ENCODE measurements around the gene MAPK4.

MAPK4 gene

GRCh38 chr18:50750546-50750945 is 190.7 kb downstream of the MAPK4 start:
- peaks cover 2% of the 10 kb centered on the region; the same call in 1 of the 2 replicates for H3K4me1 ChIP-seq (ENCODE audit: control insufficient read depth, insufficient read depth, low read length)
- no peaks in the 10 kb centered on the region for H3K36me3 ChIP-seq (ENCODE audit: control insufficient read depth in 2 of 2, insufficient read depth in 1 of 2, low read length in 2 of 2)
- no peak overlapping the region for H3K27ac ChIP-seq (ENCODE audit: extremely low read depth, low read depth, low read length)
- TF ChIP-seq IKZF3 (tag by site-specific recombination; IDR thresholded peaks at IDR 0.05) (no peak), ZNF571 (tag by site-specific recombination; IDR thresholded peaks at IDR 0.05) (no peak), ZNF677 (tag by site-specific recombination; IDR thresholded peaks at IDR 0.05) (no peak), ZBTB11 (tag by site-specific recombination; conservative IDR thresholded peaks at IDR 0.05; ENCODE audit: low read depth) (no peak), ZBTB44 (tag by site-specific recombination; IDR thresholded peaks at IDR 0.05) (no peak), ZNF518A (tag by site-specific recombination; conservative IDR thresholded peaks at IDR 0.05; ENCODE audit: low read depth) (no peak), SALL2 (tag by site-specific recombination; IDR thresholded peaks at IDR 0.05; ENCODE audit: borderline replicate concordance) (no peak), ZNF404 (tag by site-specific recombination; IDR thresholded peaks at IDR 0.05) (no peak), ZNF658 (tag by site-specific recombination; IDR thresholded peaks at IDR 0.05) (no peak), ZFP69B (tag by site-specific recombination; IDR thresholded peaks at IDR 0.05) (no peak), ZNF146 (tag by site-specific recombination; IDR thresholded peaks at IDR 0.05) (no peak), ZNF513 (tag by site-specific recombination; IDR thresholded peaks at IDR 0.05) (no peak), ZNF768 (tag by site-specific recombination; IDR thresholded peaks at IDR 0.05) (no peak), KLF1 (tag by site-specific recombination; IDR thresholded peaks at IDR 0.05) (no peak), SCRT2 (tag by site-specific recombination; IDR thresholded peaks at IDR 0.05) (no peak), PRDM1 (tag by site-specific recombination; IDR thresholded peaks at IDR 0.05) (no peak), HIC1 (tag by site-specific recombination; IDR thresholded peaks at IDR 0.05) (no peak), ZNF18 (tag by site-specific recombination; IDR thresholded peaks at IDR 0.05) (no peak), ZNF148 (tag by site-specific recombination; IDR thresholded peaks at IDR 0.05; ENCODE audit: borderline replicate concordance) (no peak)
- POLR2A ChIA-PET: no interaction called here
- H3K4me3 ChIP-seq (ENCODE audit: low read depth, low read length): no peak overlapping the region
- no peaks in the 10 kb centered on the region for H3K9me3 ChIP-seq (ENCODE audit: control insufficient read depth, insufficient read depth, low read depth, low read length)
- CTCF ChIA-PET: no interaction called here

Data from HEK293 (cell line).